HG03095 (cell line): ENCODE measurements around the gene CYP4X1.
"Not testable (repeated sequence)": the region's sequence is repeated elsewhere in the genome, so short reads cannot be mapped to it uniquely, and the experiment has no call there.

Experiments used
- ATAC-seq: cut with Tn5 transposase; IDR thresholded peaks from one replicate; pipeline ENCODE4 v1.9.1; 2021; ENCODE audit warnings: moderate library complexity; ENCODE audit not compliant: unreplicated experiment

CYP4X1 gene

DNA sequence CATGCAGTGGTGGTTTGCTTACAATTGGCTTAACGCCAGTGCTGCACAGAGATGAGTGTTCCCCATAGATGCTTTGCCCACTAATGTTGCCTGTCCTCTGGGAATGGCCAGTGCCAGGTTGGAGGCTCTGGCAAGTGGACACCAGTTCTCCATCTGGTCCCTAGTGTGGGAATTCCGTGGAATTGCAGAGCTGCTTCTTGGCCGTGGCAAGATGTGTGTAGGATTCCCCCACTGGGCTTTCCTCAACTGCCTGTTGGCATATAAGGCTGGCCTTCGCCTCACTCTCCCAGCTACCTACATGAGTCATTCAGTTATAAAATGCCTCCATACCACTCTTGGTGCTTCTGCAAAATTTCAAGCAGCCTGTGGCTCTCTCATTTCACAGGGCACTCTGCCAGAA, 45.6 kb downstream of the CYP4X1 start:
- ATAC-seq, result not testable (repeated sequence)

DNA sequence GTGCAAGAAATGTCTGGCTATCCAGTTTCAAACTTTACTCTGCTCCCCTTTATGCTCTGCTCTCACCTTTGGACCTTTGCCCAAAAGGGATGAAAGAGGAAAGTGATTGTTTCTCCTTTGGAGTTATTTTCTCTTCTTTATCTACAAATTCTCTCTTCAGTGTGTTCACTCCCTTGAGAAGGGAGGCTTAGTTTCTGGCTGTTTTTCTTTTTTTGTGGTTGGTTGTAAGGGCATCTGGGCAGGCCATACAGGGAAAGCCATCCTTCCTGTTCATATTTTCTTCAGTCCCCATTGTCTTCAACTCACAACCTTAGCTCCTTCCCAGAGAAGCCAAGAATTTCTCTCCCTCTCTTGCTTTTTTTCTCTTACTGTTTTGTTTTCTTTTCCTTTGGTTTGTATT, 46.0 kb downstream of the CYP4X1 start:
- not testable (repeated sequence) for ATAC-seq

DNA sequence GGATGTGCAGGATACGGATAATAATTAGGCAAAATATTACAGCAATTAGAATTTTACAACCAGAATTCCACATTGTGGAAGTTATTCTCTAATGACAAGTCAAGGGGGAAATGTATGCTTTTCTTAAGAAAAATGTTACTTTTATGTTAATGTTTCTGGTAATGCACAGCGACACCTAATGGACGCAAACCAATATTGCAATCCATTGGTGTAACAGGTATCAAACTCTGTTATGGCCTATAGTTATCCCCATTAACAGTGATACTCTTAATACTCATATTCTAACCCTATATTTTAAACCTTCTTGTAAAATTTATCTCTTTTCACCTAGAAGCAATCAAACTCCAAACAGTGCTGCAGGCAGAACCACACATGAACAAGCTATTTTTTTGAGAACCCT, 65.9 kb downstream of the CYP4X1 start:
- not testable (repeated sequence) for ATAC-seq

DNA sequence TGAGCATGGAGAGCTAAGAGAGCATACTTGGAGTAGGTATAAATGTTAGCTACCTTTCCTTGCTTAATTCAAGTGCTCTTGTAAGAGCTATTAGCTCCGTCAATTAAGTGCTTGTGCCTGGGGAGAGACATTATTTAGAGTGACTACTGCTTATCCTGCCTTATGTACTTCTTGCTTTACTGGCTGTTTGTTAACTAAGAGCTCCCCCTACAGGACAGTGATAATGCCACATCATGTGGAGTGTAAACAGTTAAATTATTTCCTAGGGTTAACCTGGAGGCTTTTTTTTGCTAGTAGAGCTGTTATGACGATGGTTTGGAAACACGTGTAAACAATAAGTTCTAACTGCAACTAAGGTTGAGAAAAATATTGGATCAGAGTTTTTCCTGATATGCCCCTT, 68.0 kb downstream of the CYP4X1 start:
- ATAC-seq, result not testable (repeated sequence)
